Mesothelial cell of epicardium (in vitro differentiated cells): ENCODE data around the gene ADCY7. TPM values are rescaled to one million over a fixed set of nuclear protein-coding genes. Genes with fewer than 3 reads are reported as not detected.

Source experiments
- DNase-seq, 2 experiments: peaks; one replicate each; pipeline ENCODE4 v3.0.0; 2021; ENCODE audit warnings: low spot score in 2 of 2; ENCODE audit not compliant: unreplicated experiment in 2 of 2
- H3K27ac Mint-ChIP-seq: 2 replicates; pipeline ENCODE4 v1.8.0; 2021; ENCODE audit warnings: mixed read lengths
- H3K27me3 Mint-ChIP-seq: 2 replicates; pipeline ENCODE4 v1.8.0; 2021; ENCODE audit warnings: low read depth, mixed read lengths
- H3K36me3 Mint-ChIP-seq: 2 replicates; pipeline ENCODE4 v1.8.0; 2021; ENCODE audit warnings: mixed read lengths
- H3K4me1 Mint-ChIP-seq: 2 replicates; pipeline ENCODE4 v1.8.0; 2021; ENCODE audit warnings: mixed read lengths
- H3K4me3 Mint-ChIP-seq: 2 replicates; pipeline ENCODE4 v1.8.0; 2021; ENCODE audit warnings: mild to moderate bottlenecking, moderate library complexity, mixed read lengths
- H3K9me3 Mint-ChIP-seq: 2 replicates; pipeline ENCODE4 v1.8.0; 2021; ENCODE audit warnings: mixed read lengths
- CTCF ChIP-seq: fragments of 200-600 bp; sonication (generic); IDR thresholded peaks from one replicate; pipeline ENCODE4 v1.5.0; 2021; ENCODE audit warnings: antibody characterized with exemption; ENCODE audit not compliant: unreplicated experiment
- total RNA-seq: library from RNA; stranded (reverse); gene quantifications from 3 replicates; pipeline ENCODE4 v1.2.1, GENCODE V29; 2021

The ADCY7 gene
- total RNA-seq, 1 donor from 2014 or later, result 25.7 TPM

GRCh38 chr16:50267151-50267631 is 840 bp downstream of the ADCY7 start:
- TF ChIP-seq CTCF, result no peak
- H3K27ac Mint-ChIP-seq, result peak overlapping the region; percentile 64
- no peak overlapping the region for H3K4me3 Mint-ChIP-seq
- H3K27me3 Mint-ChIP-seq, result no peaks in the 10 kb centered on the region
- DNase-seq, result no peak
- H3K9me3 Mint-ChIP-seq, result peaks cover 3% of the 10 kb centered on the region
- peaks cover 9% of the 10 kb centered on the region for H3K4me1 Mint-ChIP-seq
- H3K36me3 Mint-ChIP-seq, result peaks cover 1% of the 10 kb centered on the region

- peaks cover 1% of the 10 kb centered on the region for H3K36me3 Mint-ChIP-seq
- H3K27ac Mint-ChIP-seq, result no peak overlapping the region
- no peaks in the 10 kb centered on the region for H3K27me3 Mint-ChIP-seq
- no peak overlapping the region for H3K4me3 Mint-ChIP-seq
- peaks cover 9% of the 10 kb centered on the region for H3K4me1 Mint-ChIP-seq
- no peak for TF ChIP-seq CTCF
- DNase-seq, result no peak
- peaks cover 3% of the 10 kb centered on the region for H3K9me3 Mint-ChIP-seq
Measured at GRCh38 chr16:50267651-50268050, 1.3 kb downstream of the ADCY7 start.

GRCh38 chr16:50268352-50268751 is 2.0 kb downstream of the ADCY7 start:
- Mint-ChIP-seq H3K27me3 (no peaks in the 10 kb centered on the region), H3K4me1 (peaks cover 9% of the 10 kb centered on the region), H3K36me3 (peaks cover 1% of the 10 kb centered on the region), H3K9me3 (peaks cover 3% of the 10 kb centered on the region), H3K4me3 (no peak overlapping the region), H3K27ac (no peak overlapping the region)
- no peak for DNase-seq
- TF ChIP-seq CTCF, result no peak

GRCh38 chr16:50269061-50269705 is 2.8 kb downstream of the ADCY7 start:
- H3K27ac Mint-ChIP-seq, result no peak overlapping the region

GRCh38 chr16:50269769-50270509 is 3.6 kb downstream of the ADCY7 start:
- Mint-ChIP-seq H3K9me3 (no peaks in the 10 kb centered on the region), H3K27me3 (no peaks in the 10 kb centered on the region), H3K4me1 (peaks cover 9% of the 10 kb centered on the region), H3K27ac (no peak overlapping the region), H3K36me3 (no peaks in the 10 kb centered on the region), H3K4me3 (no peak overlapping the region)
- TF ChIP-seq CTCF, result no peak
- no peak for DNase-seq

More at GRCh38 chr16:50269061-50269705, 2.8 kb downstream of the ADCY7 start:
- Mint-ChIP-seq H3K4me3 (no peak overlapping the region), H3K9me3 (peaks cover 3% of the 10 kb centered on the region), H3K36me3 (peaks cover 1% of the 10 kb centered on the region), H3K27me3 (no peaks in the 10 kb centered on the region), H3K4me1 (peaks cover 9% of the 10 kb centered on the region)
- no peak for TF ChIP-seq CTCF
- no peak for DNase-seq
